ENCODE measurements around the gene SLC38A10.

The SLC38A10 gene

DNA sequence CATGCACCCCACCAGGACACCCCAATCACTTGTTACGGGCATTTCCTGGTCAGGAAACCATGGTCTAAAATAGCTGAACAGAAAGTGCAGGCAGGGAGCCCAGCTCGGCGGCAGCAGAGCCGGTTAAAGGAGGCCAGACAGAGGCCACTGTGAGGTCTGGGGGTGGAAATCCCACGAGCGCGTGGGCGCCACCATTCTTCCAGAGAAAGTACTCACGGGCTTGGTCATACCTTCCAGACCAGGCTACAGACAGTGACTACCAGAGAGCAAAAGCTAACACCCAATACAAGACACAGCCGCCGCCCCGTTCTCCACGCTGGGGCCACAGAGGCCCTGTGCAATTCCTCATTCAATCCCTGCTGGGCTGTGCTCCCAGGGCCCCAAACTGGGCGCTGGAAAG lies 84.2 kb downstream of the SLC38A10 start:
- DNase-seq (ENCODE audit: low read depth in 2 of 2, low spot score in 1 of 2) = no peak

DNA sequence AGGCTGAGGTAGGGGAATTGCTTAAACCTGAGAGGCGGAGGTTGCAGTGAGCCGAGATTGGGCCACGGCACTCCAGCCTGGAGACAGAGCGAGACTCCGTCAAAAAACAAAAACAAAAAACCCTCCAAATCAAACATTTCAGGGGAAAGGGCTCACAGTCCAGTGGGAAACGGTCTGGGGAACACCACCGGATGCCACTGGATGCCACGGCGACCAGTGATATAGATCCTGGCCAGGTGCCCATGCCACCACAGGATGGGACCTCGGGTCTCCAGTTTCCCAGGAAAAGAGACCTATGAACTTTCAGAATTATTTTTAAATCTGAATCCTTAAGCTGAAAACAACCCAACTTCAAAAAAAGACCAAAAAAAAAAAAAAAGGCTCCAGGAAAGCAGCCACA lies 84.6 kb downstream of the SLC38A10 start:
- DNase-seq (ENCODE audit: low read depth in 2 of 2, low spot score in 1 of 2) = no peak

DNA sequence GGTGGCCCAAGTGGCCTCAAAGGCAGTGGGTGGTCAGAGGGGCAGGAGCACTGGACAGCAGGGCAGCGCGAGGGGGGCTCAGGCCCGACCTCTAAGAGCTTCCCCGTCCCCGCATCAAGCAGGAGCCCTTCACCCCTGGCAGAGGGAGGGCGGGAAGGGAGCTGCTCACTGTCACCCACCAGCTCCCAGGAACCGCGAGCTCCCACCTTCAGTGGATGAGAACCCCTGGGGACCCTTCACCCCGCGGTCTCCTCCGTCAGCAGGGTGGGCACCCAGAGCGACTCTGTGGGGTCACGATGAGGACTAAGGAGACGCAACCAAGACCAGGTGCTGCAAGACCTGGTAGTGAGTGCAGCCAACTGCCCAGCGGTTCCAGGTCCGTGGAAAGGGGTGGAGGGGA lies 86.0 kb downstream of the SLC38A10 start:
- DNase-seq (ENCODE audit: low read depth in 2 of 2, low spot score in 1 of 2) = no peak

DNA sequence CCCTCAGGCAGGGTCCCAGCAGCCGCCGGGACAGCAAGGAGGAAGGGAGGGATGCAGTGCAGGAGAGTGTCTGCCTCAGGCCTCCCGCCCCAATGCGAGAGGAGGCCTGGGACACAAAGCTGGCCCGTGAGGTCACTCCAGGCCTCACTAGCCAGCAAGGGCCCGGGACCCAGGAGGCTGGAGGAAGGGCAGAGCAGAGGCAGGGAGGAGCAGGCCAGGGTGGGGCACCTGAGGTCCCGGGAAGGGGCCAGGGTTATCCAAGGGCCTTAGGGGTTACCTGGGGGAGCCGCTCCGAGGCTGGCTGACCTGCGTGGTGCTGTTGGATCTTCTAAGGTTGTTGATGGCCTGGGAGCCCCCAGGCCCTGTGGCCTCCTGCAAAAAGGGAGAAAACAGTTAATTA lies 86.5 kb downstream of the SLC38A10 start:
- no peak for DNase-seq (ENCODE audit: low read depth in 2 of 2, low spot score in 1 of 2)

DNA sequence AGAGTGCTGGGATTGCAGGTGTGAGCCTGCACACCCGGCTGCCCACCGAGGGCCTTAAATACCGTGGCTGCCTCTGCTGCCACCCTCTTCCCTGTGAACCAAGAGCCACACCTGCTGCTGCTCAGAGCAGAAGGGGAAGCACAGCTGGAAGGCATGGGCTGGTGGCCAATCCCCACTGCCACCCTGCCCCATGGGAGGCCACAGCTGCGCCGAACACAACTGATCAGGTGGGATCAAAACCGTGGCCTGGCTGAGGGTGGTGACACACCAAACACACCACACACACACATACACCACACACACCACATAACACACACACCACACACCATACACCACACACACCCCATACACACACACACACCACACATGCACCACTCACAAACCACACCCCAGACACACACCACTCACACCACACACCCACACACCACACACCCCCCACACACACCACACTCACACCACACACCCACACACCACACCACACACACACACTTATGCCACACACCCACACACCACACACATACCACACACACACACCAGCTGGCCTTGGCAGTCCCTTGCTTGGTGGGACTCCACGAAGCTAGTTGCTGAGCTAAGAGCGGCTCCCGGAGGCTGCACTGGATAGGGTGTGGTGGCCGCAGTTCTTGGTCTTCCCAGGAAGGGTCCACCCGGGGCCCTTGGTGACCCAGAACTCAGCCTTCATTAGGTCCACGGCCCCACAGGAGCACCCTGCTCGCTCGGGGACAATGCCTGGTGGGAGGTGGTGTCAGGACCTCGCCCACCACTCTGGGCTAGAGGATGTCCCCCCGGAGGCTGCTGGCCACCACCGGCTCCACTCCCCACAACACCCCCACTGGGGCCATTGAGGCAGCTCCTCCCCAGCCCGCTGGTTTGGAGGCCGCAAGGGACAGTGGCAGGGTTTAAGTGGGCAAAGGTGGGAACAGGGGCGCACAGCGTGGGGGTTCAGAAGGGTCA lies 87.2 kb downstream of the SLC38A10 start:
- DNase-seq (ENCODE audit: low read depth in 2 of 2, low spot score in 1 of 2) = no peak

DNA sequence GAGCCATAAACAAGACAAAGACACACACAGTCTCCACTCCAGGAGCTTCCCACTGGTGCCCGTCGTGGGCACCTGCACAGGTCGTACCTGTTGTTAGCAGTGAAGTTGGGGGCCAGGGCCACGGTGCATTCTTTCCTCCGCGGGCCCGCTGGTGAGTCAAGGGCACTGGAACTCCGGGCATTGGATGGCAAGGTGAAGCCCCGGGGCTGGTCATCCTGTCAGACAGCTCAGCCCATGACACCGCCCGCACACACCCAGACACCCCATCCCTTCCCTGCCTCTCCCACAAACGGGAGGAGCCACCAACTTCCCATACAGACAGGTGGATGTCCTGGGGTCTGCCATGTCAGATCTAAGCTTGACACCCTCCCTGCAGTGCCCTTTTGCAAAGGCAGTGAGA lies 88.5 kb downstream of the SLC38A10 start:
- DNase-seq (ENCODE audit: low read depth in 2 of 2, low spot score in 1 of 2) = no peak

DNA sequence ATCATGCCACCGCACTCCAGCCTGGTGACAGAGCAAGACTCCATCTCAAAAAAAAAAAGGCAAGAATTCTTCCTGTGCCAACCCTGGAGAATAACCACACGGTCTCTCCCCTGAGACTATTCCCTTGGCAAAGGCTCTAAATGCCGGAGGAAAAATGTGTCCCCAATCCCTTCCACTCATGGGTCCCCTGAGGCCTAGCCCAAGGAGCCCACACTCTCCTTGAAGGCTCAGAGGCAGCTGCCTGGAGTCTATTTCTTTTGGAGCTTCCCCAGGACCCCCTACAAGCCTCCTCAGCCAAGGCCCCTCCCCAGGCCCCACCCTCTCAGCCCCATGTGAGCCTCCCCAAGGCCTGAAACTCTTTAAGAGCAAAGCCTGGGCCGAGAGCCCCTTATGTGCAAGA lies 88.9 kb downstream of the SLC38A10 start:
- DNase-seq (ENCODE audit: low read depth in 2 of 2, low spot score in 1 of 2) = no peak

DNA sequence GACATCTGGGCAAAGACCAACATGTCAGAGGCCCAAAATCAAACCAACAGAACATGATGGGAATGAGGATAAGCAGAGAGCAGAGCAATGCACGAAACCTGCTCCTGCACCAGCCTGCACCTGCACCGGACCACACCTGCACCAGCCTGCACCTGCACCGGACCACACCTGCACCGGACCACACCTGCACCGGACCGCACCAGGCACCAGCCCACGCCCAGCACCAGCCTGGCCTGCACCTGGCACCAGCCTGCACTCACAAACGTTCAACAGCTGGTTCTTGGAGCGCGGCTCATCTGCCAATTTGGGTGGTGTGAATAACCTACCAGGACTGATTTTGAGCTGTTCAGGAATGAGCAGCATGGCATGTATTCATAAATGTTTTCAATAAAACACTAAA lies 90.5 kb downstream of the SLC38A10 start:
- no peak for DNase-seq (ENCODE audit: low read depth in 2 of 2, low spot score in 1 of 2)

DNA sequence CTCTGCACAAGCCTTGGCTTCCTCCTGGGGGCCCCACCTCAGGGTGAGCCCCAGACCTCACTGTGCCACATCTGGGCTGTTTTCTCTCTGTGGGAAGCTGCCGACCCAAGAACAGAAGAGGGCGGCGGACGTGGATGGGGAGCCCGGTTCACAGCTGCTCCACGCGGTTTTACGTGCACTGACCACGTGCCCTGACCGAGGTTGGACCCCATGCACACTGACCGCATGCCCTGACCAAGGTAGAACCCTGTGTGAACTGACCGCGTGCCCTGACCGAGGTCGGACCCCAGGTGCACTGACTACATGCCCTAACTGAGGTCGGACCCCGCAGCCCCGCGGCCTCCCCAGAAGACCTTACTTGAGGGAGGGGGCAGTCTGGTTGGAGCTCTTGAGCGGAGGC lies 92.0 kb downstream of the SLC38A10 start:
- DNase-seq (ENCODE audit: low read depth in 2 of 2, low spot score in 1 of 2) = no peak

DNA sequence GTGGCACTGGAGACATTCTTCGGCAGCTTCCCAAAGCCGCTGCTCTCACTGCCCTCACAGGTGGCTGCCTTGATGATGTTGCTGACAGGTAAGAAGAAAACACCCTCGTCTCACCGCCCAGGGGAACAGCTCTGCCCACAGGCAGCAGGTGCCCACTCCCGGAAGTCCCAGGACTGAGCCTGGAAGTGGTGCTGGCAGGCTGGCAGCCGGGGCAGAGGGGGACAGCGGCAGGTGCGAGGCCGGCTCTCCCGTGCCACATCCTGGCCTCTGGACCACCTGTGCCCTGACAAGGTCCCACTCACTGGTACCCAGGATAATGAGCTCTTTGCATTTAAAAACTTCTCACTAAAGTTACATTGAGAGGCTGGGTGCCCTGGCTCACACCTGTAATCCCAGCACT lies 92.8 kb downstream of the SLC38A10 start:
- DNase-seq (ENCODE audit: low read depth in 2 of 2, low spot score in 1 of 2) = no peak

DNA sequence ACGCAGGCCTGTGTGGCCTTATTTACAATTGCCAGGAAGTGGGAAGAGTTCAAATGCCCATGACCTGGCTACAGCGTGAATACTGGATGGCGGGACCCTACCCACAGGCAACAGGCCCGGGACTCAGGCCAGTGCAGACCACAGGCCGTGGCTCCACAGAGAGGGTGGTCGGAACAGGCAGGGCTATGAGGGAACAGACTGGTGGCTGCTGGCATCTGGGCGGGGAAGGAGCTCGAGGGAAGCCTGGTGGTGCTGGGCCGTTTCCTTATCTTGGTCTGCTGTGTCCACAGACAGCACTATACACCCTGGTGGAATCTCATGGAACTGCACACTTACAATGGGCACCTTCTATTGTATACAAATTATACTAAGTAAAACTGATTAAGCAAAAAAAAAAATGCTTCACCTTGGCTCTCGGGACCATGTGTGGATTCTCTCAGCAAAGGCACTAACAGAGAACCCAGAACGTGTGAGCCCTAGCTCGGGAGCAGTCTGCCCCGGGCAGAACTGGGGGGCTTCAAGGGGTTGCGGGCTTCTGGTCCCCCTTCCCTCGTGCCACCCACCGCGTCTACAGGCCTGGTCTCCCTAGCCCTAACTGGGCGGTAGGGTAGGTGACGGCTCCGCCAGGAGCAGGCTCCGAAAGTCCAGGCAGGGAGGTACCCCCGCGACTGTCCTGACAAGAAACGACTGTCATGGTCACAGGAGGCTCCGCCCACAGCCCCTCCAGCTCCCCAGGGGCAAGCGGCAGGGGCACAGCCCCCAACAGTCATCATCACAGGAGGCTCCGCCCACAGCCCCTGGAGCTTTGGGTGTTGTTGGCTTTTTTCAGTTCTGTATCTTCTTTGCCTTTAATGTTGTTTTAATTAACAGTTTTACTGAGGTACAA lies 94.2 kb downstream of the SLC38A10 start:
- no peak for DNase-seq (ENCODE audit: low read depth in 2 of 2, low spot score in 1 of 2)

DNA sequence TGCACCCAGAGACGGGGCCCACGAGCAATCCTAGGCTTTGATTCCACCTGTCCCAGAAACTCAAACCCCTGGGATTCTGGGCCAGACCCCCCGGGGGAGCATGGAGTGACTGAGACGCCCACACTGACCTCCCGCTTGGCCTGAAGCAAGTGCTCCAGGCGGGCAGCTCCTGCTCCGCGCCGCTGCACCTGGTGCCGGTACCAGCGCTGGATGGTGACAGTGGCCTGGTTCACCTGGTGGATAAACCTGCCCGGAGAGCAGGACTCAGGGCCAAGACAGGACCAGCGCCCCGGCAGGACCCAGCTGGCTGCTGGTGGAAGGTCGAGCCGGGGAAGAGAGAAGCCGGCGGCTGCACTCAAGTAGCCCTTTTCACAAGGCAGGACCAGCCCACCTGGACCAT lies 94.9 kb downstream of the SLC38A10 start:
- DNase-seq (ENCODE audit: low read depth in 2 of 2, low spot score in 1 of 2) = no peak

DNA sequence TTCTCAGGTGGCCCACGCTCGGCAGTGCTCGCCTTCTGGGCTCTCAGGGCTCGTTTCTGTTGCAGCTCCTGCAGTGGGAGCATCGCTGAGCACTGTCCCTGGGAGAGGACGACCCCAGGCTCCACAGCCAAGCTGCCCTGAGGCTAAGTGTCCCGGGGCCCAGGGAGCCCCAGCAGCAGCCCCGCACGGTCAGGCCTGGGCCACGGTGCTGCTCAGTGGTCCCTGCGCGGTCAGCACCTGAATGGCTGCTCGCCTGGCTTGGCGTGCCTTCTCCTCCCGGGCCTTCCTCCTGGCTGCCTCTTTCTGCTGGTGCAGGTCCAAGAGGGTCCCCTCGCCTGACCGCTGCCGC lies 95.7 kb downstream of the SLC38A10 start:
- no peak for DNase-seq (ENCODE audit: low read depth in 2 of 2, low spot score in 1 of 2)

DNA sequence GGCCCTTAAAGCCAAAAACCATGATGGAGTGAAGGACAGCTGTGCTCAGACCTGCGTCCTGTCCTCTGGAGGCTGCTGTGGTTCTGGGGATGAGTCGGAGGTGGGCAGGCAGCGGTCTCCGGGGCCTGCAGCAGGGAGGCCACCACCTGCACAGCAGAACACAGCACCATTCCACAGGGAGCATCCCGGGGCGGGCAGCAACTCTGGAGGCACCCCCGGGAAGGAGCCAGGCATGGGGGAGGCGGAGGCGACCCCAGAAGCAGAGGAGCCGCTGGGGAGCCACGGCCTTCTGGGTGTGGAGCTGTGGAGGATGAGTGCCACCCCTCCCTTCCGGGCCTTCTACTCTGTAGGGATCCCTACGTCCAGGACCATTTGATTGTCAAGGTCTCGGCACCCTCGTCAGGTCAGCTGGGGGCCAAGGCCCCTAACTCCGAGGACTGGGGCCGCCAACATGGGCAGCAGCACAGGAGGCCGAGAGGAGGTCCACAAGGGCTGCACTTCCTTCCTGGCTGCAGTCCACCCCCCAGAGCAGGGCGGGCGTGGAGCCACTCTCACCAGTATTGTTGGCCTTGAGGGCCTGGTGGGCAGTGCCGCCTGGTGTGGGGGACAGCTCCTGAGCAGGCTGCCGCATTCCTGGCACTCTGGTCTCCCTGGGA lies 96.2 kb downstream of the SLC38A10 start:
- no peak for DNase-seq (ENCODE audit: low read depth in 2 of 2, low spot score in 1 of 2)

DNA sequence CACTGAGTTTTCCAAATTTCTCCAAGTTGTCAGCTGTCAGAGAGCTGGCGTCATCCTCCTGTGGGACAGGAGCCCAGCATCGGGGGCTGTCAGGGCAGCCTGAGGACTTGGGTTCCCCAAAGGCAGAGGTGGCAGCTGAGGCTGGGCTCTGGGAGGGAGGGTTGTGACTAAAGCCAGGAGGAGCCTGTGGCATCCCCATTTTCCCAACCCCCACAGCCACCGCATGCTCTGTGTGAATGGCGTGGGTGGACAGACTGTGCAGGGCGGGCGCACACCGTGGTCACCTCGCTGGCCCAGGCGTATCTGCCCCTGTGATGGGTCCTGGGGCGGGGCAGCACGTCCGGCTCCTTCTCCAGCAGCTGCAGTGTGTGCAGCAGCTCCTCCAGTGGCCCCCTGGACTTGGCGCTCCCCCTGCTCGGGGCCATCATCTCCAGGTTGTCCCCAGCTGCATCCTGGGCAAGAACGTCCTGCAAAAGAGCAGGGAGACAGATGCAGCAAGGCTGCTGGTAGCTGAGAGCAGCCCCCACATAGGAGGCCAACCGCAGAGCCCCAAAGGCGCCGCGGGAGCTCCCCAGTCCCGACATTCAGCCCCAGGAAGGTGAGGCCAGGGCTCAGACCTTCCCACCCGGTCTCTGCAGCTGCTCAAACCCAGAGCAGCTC lies 97.1 kb downstream of the SLC38A10 start:
- no peak for DNase-seq (ENCODE audit: low read depth in 2 of 2, low spot score in 1 of 2)

DNA sequence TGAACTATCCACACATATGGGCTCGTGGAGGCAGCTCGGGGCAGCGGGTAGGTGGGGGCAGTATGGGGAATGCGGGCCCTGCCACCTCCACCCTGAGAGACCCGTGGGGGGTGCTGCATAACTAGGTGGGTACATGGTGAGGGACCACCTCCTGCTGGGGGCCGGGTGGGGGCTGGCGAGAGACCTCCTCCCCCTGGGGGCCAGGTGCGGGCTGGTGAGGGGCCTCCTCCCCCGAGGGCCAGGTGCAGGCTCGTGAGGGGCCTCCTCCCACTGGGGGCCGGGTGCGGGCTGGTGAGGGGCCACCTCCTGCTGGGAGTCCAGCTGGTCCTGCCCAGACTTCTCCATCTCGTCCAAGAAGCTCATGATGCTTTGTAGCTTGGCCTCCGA lies 97.7 kb downstream of the SLC38A10 start:
- DNase-seq (ENCODE audit: low read depth in 2 of 2, low spot score in 1 of 2) = no peak

DNA sequence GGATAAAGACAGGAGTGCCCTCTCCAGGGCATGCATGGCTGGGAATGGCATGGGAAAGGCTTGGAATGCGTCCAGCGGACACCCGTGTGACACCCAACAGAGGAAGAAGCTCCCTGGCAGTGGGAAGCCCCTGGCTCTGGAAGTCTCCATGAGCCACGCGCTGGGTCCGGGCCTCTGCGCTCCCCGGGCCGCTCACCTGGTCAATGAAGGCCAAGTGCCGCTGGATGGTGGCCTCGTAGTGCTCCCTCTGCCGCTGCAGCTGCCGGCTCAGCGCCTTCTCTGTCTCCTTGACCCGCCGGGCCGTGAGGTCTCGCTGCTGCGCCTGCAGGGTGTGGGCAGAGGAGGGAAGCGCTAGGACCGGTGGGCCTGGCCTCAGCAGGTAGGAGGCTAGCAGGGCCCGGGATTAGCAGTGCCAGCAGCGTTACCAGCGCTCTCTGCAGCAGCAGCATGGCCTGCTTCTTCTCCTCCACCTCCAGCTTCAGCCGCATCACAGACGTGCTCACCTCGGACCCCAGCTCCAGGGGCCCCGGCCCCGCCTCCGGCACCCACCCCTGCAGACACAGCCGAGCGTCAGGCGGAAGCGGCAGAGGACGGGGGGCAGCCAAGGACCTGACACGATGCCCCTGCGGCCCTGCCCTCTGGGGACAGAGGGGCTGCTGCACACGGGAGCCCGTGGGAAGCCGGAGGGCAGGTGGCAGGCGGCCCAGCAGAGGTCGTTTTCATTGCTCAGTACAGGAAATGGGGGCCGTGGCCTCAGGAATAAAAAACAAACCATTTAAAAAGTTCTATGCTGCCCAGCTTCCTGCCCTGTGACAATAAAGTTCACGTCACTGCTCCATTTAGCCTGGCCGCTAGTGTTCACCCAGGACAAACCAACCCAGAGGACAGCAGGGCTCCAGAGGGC lies 98.3 kb downstream of the SLC38A10 start:
- DNase-seq (ENCODE audit: low read depth in 2 of 2, low spot score in 1 of 2) = no peak

DNA sequence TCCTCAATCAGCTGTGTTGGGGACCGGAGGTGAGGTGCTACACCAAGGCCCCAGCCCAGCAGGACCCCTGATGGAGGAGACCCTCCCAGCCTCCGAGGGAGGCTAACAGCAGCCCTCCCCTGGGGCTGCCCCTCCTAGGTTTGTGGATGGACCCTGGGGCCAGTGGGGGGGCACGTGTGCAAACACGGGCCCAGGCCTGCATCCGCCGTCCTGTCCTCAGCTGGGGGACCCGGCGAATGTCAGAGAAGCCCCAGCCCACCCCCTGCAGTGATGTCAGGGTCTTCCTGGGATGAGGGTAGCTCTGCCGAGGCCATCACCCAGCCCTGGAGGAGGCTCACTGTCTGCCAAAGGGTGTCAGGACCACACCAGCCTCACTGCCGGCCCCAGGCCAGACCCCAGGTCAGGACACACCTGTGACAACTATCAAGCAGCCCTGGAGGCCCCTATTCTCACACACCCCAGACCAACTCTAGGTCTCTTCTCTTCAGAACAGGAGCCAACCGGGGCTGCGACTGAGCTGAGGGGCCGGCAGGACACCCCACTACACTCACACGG lies 99.1 kb downstream of the SLC38A10 start:
- DNase-seq (ENCODE audit: low read depth in 2 of 2, low spot score in 1 of 2) = no peak
